ENCODE results near the gene BAZ2B. TPM values are rescaled to one million over a fixed set of nuclear protein-coding genes. Genes with fewer than 3 reads are reported as not detected.

The BAZ2B gene
- total and polyA plus RNA-seq, 2 donors (not counting 3 experiments of a cell fraction or from before 2014, with no cell fraction given): 22.1 to 73.8 TPM

DNA sequence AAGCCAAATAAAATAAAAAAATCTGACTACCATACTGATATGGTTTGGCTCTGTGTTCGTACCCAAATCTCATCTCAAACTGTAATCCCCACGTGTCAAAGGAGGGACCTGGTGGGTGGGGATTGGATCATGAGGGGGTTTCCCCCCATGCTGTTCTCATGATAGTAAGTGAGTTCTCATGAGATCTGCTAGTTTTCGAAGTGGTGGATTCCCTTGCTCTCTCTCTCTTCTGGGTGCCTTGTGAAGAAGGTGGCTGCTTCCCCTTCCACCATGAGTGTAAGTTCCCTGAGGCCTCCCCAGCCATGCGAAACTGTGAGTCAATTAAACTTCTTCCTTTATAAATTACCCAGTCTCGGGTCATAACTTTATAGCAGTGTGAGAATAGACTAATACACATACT, 206.1 kb downstream of the BAZ2B start:
- Histone ChIP-seq H3K9me3 (replicated peaks; ENCODE audit: control insufficient read depth, insufficient read depth, low read length) (no peaks in the 10 kb centered on the region), H3K27ac (ENCODE audit: insufficient read depth, low read depth, low read length) (no peak overlapping the region), H3K4me2 (ENCODE audit: insufficient read depth, low read length) (no peak overlapping the region), H4K20me1 (replicated peaks; ENCODE audit: control insufficient read depth, extremely low read depth, insufficient read depth, low read length) (no peaks in the 10 kb centered on the region), H3K4me1 (ENCODE audit: control insufficient read depth, extremely low read depth, insufficient read depth, low read length) (no peaks in the 10 kb centered on the region), H3K9me1 (replicated peaks; ENCODE audit: control insufficient read depth, extremely low read depth, insufficient read depth, low read length) (no peaks in the 10 kb centered on the region), H2AFZ (ENCODE audit: low read depth, low read length) (no peak overlapping the region), H3K4me3 (replicated peaks in 1 of 3; ENCODE audit: insufficient read depth in 1 of 3, low read depth in 1 of 3, low read length in 3 of 3) (no peak overlapping the region), H3K36me3 (ENCODE audit: control insufficient read depth in 2 of 2, extremely low read depth in 1 of 2, insufficient read depth in 2 of 2, low read length in 2 of 2) (peaks cover 0 to 5% of the 10 kb centered on the region in 2 experiments), H3K9ac (replicated peaks; ENCODE audit: extremely low read depth, insufficient read depth, low read length) (no peak overlapping the region), H3K79me2 (ENCODE audit: control insufficient read depth, insufficient read depth, low read length) (no peaks in the 10 kb centered on the region), H3K27me3 (ENCODE audit: control insufficient read depth in 2 of 2, insufficient read depth in 2 of 2, low read length in 2 of 2) (no peaks in the 10 kb centered on the region)
- ChIA-PET CTCF (no interaction called here), POLR2A (no interaction called here)
- intact Hi-C loops (cut with micrococcal nuclease): no loop called here
- dilution Hi-C loops (cut with MboI; ENCODE audit: extremely low pct_ligation_motif_present, low sequenced_read_pairs): no loop called here
- no peak for DNase-seq (ENCODE audit: low read depth, low spot score)
- TF ChIP-seq, protein P1, sequence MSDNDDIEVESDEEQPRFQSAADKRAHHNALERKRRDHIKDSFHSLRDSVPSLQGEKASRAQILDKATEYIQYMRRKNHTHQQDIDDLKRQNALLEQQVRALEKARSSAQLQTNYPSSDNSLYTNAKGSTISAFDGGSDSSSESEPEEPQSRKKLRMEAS (IDR thresholded peaks at IDR 0.05; ENCODE audit: insufficient read depth, insufficient read length): no peak
- TF ChIP-seq EZH2 (IDR thresholded peaks at IDR 0.05; ENCODE audit: borderline replicate concordance, low read depth, low read length, severe bottlenecking): no peak
- TF ChIP-seq POLR2AphosphoS5 (IDR thresholded peaks at IDR 0.05; ENCODE audit: insufficient read depth, low read depth, low read length): no peak
- no peak for TF ChIP-seq GATA2 (IDR thresholded peaks at IDR 0.05; ENCODE audit: insufficient read depth, insufficient read length, low read depth, low read length)
- BruUV-seq (replicated peaks): no TSS peak
- FAIRE-seq: no peak

DNA sequence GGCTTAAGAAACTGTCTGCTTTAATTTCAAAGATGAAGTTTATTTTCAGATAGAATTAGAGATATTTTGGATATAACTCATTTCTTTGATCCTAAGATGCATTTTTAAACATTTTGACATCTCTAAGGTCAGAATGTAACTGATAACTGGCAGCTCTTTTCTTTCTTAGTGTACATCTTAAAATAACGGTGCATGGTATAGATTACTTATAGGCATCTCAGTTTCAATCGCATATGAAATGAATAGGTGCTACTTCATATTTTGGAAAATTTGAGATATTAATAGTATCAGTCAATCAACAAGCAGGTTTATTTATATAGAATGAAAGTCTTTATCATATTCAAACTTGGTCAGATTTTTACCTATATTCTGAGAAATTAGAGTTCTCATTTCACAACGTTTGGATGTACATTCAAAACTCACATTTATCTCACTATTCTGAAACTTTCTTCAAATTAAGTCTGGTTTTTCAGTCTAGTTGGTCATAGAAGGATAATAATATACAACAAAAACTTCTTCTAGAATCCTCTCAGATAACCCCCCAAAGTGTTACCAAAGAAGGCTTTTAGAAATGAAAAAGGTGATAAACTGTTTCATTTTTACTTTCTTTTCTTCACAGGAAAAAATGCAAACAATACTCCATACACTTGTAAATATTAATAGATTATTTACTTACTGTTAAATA, 207.1 kb downstream of the BAZ2B start:
- no peaks in the 10 kb centered on the region for H3K27me3 ChIP-seq (ENCODE audit: control insufficient read depth in 2 of 2, insufficient read depth in 2 of 2, low read length in 2 of 2)
- H3K4me3 ChIP-seq (replicated peaks in 1 of 3; ENCODE audit: insufficient read depth in 1 of 3, low read depth in 1 of 3, low read length in 3 of 3): no peak overlapping the region
- no peak overlapping the region for H3K4me2 ChIP-seq (ENCODE audit: insufficient read depth, low read length)
- ChIA-PET POLR2A (no interaction called here), CTCF (no interaction called here)
- no peaks in the 10 kb centered on the region for H4K20me1 ChIP-seq (replicated peaks; ENCODE audit: control insufficient read depth, extremely low read depth, insufficient read depth, low read length)
- DNase-seq (ENCODE audit: low read depth, low spot score) (no peak), FAIRE-seq (no peak)
- H3K36me3 ChIP-seq (ENCODE audit: control insufficient read depth in 2 of 2, extremely low read depth in 1 of 2, insufficient read depth in 2 of 2, low read length in 2 of 2): peaks cover 0 to 5% of the 10 kb centered on the region in 2 experiments
- no peak overlapping the region for H3K27ac ChIP-seq (ENCODE audit: insufficient read depth, low read depth, low read length)
- BruUV-seq (replicated peaks): no TSS peak
- H3K9me1 ChIP-seq (replicated peaks; ENCODE audit: control insufficient read depth, extremely low read depth, insufficient read depth, low read length): no peaks in the 10 kb centered on the region
- dilution Hi-C loops (cut with MboI; ENCODE audit: extremely low pct_ligation_motif_present, low sequenced_read_pairs) (no loop called here), intact Hi-C loops (cut with micrococcal nuclease) (no loop called here)
- H3K79me2 ChIP-seq (ENCODE audit: control insufficient read depth, insufficient read depth, low read length): no peaks in the 10 kb centered on the region
- H3K9me3 ChIP-seq (replicated peaks; ENCODE audit: control insufficient read depth, insufficient read depth, low read length): no peaks in the 10 kb centered on the region
- H3K9ac ChIP-seq (replicated peaks; ENCODE audit: extremely low read depth, insufficient read depth, low read length): no peak overlapping the region
- H3K4me1 ChIP-seq (ENCODE audit: control insufficient read depth, extremely low read depth, insufficient read depth, low read length): no peaks in the 10 kb centered on the region
- TF ChIP-seq POLR2AphosphoS5 (IDR thresholded peaks at IDR 0.05; ENCODE audit: insufficient read depth, low read depth, low read length): no peak
- TF ChIP-seq GATA2 (IDR thresholded peaks at IDR 0.05; ENCODE audit: insufficient read depth, insufficient read length, low read depth, low read length): no peak
- no peak for TF ChIP-seq JUN (IDR thresholded peaks at IDR 0.05; ENCODE audit: borderline replicate concordance, insufficient read depth, insufficient read length, low read depth)
- TF ChIP-seq, protein P2, sequence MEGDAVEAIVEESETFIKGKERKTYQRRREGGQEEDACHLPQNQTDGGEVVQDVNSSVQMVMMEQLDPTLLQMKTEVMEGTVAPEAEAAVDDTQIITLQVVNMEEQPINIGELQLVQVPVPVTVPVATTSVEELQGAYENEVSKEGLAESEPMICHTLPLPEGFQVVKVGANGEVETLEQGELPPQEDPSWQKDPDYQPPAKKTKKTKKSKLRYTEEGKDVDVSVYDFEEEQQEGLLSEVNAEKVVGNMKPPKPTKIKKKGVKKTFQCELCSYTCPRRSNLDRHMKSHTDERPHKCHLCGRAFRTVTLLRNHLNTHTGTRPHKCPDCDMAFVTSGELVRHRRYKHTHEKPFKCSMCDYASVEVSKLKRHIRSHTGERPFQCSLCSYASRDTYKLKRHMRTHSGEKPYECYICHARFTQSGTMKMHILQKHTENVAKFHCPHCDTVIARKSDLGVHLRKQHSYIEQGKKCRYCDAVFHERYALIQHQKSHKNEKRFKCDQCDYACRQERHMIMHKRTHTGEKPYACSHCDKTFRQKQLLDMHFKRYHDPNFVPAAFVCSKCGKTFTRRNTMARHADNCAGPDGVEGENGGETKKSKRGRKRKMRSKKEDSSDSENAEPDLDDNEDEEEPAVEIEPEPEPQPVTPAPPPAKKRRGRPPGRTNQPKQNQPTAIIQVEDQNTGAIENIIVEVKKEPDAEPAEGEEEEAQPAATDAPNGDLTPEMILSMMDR (IDR thresholded peaks at IDR 0.05; ENCODE audit: extremely low read depth in 1 of 2, insufficient read depth in 1 of 2, low read depth in 1 of 2, low read length in 2 of 2): no peak
- no peak for TF ChIP-seq MYC (IDR thresholded peaks at IDR 0.05; ENCODE audit: low read depth, low read length)
- no peak for TF ChIP-seq EZH2 (IDR thresholded peaks at IDR 0.05; ENCODE audit: borderline replicate concordance, low read depth, low read length, severe bottlenecking)
- TF ChIP-seq FOS (IDR thresholded peaks at IDR 0.05; ENCODE audit: borderline replicate concordance, insufficient read depth, low read length): no peak
- no peak for TF ChIP-seq POLR2A (IDR thresholded peaks at IDR 0.05; ENCODE audit: low read depth, low read length)
- TF ChIP-seq, protein P1 (IDR thresholded peaks at IDR 0.05; ENCODE audit: insufficient read depth, insufficient read length): no peak
- no peak overlapping the region for H2AFZ ChIP-seq (ENCODE audit: low read depth, low read length)

Measured in endothelial cell of umbilical vein (primary cell).